Measurements from ENCODE around the gene CARD19.

CARD19 gene

DNA sequence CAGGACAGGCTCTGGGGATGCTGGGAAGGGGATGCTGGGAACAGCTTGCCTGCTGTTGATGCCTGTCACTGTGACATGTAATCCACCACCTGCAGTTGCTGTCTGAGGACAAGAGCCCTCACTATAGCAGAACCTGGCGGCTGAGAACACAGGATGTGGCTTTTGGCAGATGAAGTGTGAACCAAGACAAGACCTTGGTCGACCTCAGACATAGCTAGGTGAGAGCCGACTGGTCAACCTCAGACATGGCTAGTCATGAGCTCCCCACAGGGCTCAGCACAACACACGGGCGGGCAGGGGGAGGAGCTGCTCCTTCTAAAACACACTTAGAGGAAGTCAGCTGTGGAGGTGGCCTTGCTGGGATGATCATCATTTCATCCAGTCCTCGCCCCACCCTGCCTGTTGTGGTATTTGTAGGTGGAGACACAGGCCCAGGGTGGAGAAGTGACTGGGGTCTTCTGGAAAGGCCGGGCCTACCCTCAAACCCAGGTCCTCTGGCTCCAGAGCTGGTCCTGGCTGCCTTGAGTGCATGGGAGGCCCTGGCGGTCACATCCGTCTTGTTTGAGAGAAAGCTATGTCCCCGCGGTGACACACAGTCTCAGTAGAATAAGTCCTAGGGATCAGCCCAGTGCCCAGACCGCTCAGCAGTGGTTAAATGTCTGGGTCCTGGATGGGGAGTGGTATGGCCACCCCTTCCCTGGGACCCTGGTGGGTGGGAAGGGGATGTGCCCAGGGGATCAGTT is 31.5 kb upstream of the CARD19 start:
- DNase-seq = peak; percentile 46 to 69

DNA sequence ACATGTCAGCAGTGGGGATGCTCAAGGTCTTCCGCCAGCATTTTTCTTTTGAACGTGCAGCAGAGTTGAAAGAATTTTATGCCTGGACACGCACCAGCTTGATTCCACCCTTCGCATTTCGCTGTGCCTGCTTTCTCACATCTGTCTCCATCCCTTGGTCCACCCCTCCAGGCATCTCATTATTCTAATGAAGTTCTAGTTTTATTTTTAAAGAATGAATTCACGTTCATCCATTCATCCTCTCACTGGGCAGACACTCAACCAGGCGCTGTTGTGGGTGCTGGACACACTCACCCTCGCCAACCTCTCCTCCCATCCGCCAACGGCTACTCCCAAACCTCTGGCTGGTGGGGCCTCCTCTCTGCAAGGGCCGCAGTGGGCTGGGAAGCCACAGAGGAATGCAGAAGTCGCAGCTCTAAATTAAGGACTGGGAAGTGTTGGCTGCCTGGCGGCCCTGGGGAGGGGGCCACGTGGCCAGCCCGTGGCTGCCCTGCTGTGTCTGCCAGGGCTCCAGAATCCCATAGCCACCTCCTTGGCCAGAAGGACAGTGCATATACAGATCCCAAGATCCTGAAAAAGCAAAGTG is 30.8 kb upstream of the CARD19 start:
- peak; percentile 53 to 61 for DNase-seq

- no peak for DNase-seq
Measured at GRCh38 chr9:93066978-93067603, 28.9 kb upstream of the CARD19 start.

- DNase-seq = no peak
Measured at GRCh38 chr9:93068956-93069355, 27.1 kb upstream of the CARD19 start.

DNA sequence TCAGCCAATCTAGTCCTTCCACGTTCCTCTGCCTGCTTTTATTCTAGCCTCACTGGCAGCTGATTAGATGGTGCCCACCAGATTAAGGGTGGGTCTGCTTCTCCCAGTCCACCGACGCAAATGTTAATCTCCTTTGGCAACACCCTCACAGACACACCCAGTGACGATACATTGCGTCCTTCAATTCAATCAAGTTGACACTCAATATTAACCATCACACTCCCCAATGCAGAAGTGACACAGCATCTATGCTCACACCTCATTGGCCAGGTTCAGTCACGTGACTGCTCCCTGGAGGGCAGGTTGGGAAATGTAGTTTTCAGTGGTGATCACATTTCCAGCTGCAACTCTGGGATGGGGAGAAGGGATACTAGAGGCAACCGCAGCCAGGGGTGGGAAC is 24.6 kb upstream of the CARD19 start:
- DNase-seq = peak in 1 of 2 experiments; percentile 14

GRCh38 chr9:93072383-93072795 is 23.6 kb upstream of the CARD19 start:
- no peak for DNase-seq

GRCh38 chr9:93076101-93076791 is 19.8 kb upstream of the CARD19 start:
- DNase-seq = no peak

DNA sequence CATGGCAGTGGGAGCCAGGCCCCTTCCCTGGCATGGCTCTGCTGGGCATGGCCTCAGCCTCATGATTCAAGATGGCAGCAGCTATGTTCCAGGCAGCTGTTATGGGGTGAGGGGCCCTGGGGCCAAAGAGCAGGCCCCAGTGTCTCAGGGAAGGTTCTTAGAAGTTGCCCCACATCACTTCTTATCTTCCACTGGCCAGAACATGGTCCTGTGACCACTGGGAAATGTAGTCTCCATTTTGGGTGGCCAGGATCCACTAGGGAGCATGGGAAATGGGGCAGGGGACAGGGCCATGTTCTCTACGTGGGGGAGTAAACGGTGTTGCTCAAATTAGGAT is 19.3 kb upstream of the CARD19 start:
- DNase-seq = no peak

GRCh38 chr9:93077367-93077766 is 18.6 kb upstream of the CARD19 start:
- no peak for DNase-seq

- DNase-seq = no peak
Measured at GRCh38 chr9:93077811-93078210, 18.2 kb upstream of the CARD19 start.

GRCh38 chr9:93079371-93079770 is 16.6 kb upstream of the CARD19 start:
- no peak for DNase-seq

GRCh38 chr9:93080406-93080805 is 15.6 kb upstream of the CARD19 start:
- no peak for DNase-seq

DNA sequence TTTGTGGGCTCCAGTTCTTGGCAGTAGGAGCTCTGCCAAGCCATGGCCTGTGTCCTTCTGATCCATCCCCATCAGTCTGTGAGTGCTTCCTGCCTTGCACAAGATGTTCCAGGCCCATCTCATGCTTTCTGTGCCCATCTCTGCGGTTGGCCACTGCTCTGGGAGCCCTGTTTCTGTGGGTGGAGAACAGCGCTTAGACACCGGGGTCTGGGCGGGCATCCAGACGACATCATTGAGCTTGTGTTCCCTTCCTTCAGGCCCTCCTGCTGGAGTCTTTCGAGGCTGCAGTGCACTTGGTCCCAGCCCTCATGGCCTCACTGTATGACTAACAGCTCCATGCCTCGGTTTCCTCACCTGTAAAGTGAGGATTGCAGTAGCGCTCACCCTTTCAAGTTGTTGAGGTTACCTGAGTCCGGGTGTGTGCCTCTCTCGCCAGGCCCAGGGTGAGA is 14.9 kb upstream of the CARD19 start:
- DNase-seq = no peak

DNA sequence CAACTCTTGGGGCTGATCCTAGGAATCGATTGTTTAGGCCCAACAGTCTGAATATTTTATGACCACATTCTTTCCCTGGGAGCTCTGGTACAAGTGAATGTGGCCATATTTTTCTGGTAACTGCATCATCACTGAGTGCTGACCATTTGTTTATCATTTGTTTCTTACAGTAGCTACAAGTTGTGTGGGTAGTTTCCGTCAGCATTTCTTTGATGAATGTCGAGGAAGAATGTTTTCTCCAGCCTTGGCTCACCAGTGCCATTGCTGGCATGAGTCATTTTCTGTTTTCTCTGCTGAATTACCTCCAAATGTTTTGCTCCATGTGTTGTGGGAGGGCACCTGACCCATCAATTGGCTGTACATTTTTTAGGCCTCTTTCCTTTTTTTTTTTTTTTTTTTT is 14.1 kb upstream of the CARD19 start:
- DNase-seq = no peak

GRCh38 chr9:93082841-93083411 is 13.1 kb upstream of the CARD19 start:
- peak in 1 of 2 experiments; percentile 4 for DNase-seq

DNA sequence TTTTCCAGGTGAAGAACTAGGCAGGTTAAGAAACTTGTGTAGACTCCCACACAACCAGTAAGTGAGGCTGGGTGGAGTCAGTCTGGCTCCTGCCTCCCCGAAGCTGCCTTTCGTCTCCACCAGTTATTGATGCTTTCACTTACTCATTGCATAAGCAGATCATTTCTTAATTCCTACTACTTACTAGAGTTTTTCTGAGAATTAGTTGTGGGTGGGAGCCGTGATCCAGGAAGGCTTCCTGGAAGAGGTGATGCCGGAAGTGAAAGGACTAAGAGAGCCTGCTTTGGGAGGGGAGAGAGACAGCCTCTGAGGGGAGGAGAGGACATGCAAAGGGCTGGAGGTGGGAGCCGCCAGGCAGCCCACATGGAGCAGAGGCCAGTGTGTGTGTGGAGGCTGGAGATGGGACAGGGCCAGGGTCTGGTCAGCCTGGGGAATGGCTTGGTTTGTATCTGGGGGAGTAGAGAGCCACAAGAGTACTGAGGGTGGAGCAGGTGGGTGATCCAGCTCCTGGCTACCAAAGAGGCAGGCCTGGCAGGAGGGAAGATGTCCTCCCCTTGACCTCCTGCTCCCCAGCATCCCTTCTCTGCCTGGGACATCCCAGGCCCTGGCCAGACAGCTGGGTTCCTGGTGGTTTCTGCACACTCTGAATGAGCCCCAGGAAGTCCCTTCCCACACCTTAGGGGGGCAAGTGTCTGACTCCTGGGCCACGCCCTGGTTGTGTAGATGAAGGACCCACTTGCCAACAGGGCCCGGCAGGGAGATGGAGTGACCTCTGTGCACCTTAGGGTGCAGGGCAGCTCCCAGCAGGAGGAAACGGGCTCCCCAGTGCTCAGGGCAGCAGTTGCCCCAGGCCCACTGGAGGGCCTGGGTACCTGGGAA is 12.2 kb upstream of the CARD19 start:
- DNase-seq = no peak

- no peak for DNase-seq
Measured at GRCh38 chr9:93084471-93084881, 11.5 kb upstream of the CARD19 start.

DNA sequence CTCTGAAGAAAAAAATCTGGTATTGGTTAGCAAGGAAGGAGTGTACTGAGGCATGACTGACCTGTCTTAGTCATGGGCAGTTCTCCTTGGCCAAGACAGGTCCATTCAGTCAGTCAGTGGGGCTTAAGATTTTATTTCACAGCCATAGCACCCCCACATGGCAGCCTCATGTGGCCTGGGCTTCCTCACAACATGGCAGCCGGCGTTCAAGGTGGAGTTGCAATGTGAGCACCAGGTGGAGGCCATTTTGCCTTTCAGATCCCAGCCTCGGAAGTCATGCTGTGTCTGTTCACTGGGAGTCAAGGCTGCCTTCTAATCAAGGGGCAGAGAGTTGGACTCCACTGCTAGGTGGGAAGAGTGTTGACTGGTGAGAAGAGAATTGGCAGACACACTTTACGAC is 10.3 kb upstream of the CARD19 start:
- DNase-seq = no peak

GRCh38 chr9:93086447-93087224 is 9.4 kb upstream of the CARD19 start:
- no peak for DNase-seq

- DNase-seq = no peak
Measured at GRCh38 chr9:93087971-93088655, 7.9 kb upstream of the CARD19 start.

GRCh38 chr9:93088656-93089015 is 7.4 kb upstream of the CARD19 start:
- no peak for DNase-seq

Data from Kasumi-1 (cell line).